HG02885 (cell line): Measurements from ENCODE around the gene DCUN1D1.

ENCODE experiments used
- ATAC-seq: cut with Tn5 transposase; IDR thresholded peaks from one replicate; pipeline ENCODE4 v1.9.1; 2021; ENCODE audit warnings: mild to moderate bottlenecking; ENCODE audit not compliant: unreplicated experiment, poor library complexity

The DCUN1D1 gene

DNA sequence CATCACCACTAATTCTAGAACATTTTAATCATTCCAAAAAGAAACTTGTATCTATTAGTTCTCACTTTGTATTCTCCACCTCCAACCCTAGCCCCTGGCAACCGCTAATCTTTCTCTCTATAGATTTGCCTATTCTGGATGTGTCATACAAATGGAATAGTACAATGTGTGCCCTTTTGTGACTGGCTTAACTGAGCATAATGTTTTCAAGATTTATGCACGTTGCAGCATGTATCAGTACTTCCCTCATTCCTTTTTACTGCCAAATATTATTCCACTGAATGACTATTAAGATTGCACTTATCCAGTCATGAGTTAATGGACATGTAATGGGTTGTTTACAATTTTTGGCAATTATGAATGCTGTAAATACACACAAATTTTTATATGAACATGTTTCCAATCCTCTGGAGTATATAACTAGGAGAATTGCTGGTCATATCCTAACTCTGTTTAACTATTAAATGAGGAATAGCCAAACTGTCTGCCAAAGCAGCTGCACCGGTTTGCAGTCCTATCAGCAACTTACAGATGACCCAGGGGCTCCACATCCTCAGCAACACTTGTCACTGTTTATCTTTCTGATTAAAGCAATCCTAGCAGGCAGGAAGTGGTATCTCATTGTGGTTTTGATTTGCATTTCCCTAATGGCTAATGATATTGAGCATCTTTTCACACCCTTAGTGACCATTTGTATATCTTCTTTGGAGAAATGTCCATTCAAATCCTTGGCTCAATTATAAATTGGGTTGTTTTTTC is 42.9 kb downstream of the DCUN1D1 start:
- peak; percentile 74 for ATAC-seq

DNA sequence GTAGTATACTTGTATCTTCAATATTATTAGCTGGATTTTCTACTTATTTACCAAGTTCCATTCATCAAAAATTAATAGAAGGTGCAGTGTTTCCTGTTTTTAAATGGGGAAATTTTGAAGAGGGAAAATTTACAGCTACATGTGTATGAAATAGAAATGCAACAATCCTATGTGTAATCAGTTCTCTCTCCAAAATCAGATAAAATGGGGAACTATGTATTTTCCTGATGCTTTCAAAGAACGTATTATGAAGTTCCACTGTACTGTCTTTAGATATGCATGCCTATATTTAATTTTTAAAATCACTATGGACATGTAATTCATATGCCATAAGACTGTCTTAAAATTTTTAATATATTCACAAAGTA is 43.4 kb downstream of the DCUN1D1 start:
- ATAC-seq: no peak

- no peak for ATAC-seq
Measured at GRCh38 chr3:182936239-182936917, 44.0 kb downstream of the DCUN1D1 start.

DNA sequence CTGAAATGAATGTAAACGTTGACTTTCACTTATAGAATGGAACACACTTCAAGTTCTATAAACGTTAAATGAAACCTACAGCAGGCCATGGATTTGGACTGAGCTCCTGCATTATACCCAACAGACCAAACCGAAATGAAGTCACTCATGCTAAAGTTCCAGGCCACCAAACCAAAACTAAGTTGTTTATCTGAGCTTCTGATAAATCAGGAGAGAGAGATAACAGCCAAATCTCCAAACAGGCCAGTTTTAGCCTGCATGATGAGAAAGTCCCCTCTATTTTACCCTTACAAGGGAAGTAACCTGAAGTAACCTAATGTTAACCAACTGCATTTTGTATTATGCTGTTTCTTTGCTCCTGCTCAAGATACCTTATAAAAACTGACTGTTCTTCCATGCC is 44.5 kb downstream of the DCUN1D1 start:
- no peak for ATAC-seq

- peak; percentile 24 for ATAC-seq
Measured at GRCh38 chr3:182925944-182926337, 54.4 kb downstream of the DCUN1D1 start.

DNA sequence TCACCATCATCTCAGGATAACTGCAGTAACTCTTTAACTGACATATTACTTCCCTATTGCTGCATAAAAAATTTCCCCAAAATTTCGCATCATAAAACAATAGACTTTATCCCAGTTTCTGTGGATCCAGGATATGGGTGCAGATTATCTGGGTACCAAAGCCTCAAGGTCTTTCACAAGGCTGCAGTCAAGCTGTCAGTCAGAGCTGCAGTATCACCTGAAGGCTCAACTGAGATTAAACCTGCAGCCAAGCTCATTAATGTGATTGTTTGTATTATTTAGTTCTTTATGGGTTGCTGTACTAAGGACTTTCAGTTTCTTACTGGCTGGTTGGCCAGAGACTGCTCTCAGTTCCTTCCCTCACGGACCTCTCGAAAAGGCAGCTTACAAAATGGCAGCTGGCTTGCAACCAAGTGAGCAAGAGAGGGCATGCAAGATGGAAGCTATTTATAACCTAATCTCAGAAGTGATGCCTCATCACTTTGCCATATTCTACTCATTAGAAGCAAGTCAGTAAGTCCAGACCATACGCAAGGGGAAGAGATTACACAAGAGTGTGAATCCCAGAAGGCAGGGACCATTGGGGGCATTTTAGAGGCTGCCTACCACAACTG is 54.9 kb downstream of the DCUN1D1 start:
- peak; percentile 94 for ATAC-seq

- ATAC-seq: no peak
Measured at GRCh38 chr3:182921665-182922355, 58.5 kb downstream of the DCUN1D1 start.

GRCh38 chr3:182920515-182921084 is 59.7 kb downstream of the DCUN1D1 start:
- ATAC-seq: no peak

DNA sequence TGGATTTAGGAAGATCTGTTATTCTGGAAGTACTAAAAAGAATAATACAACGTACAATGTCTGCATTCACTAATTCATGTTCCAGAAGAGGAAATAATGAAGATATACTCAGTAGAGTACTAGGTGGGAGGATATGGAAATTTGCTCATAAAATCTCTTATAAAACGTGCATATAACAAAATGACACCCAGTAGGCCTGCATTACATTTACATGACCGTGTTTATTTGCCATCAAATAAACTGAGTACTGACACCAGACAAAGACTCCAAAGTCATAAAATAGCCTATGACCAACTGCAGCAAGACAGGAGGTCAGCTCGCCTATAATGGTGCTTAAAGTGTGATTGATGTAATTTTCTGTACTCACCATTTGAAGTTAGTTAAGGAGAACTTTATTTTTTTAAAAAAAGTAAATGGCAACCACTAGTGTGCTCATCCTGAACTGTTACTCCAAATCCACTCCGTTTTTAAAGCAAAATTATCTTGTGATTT is 60.4 kb downstream of the DCUN1D1 start:
- no peak for ATAC-seq

GRCh38 chr3:182917134-182917533 is 63.2 kb downstream of the DCUN1D1 start:
- ATAC-seq: no peak

DNA sequence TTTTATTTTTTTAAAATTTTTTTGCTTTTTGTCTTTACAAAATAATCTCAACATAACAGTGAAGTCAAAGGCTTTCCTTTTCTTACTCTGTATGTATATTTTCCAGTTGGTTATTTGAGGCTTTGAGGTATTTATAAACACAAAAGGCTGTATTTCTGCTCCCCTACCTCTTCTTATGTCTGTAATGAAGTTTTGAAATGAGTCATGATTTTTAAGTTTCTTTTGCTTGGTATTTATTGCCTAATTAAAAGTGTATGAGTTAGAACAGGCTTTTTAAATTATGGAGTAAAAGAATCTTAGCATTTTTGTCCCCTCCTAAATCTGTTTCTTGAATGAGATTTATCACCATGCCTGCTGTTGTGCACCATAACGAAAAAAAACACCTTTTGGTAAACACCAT is 66.0 kb downstream of the DCUN1D1 start:
- ATAC-seq: peak; percentile 56

GRCh38 chr3:182913889-182914288 is 66.4 kb downstream of the DCUN1D1 start:
- peak; percentile 90 for ATAC-seq

DNA sequence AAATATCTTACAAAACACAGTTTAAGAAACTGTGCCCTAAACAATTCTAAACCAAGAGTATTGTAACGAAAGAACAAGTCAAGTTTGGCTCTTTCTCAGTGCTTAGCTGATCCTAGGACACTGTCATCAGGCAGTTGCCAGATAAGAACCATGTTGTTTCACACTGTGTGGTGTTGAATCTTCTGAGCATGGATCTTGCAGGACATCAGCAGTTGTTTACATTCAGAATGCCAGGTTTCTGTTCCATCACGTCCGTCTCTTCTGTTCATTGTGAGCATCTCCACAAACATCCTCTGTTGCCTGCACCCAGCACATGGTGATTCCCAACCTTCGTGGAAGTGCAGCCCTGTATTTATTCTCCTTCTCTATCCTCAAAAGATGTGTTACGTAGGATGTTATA is 67.9 kb downstream of the DCUN1D1 start:
- no peak for ATAC-seq

DNA sequence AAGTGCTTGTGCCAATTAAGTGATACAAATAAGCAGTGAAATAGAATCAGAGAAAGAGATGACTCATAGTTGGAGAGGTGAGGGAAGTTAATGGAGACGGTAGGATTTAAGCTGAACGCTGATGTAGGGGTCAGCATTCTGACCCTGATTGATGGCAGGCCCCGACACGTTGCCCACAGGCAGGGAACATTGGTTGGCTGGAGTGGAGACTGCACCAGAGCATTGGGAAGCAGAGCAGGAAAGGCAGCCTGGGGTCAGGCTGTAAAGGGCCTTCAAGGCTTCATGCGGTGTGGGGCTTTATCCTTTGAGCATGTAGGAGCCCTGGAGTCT is 68.6 kb downstream of the DCUN1D1 start:
- ATAC-seq: no peak

DNA sequence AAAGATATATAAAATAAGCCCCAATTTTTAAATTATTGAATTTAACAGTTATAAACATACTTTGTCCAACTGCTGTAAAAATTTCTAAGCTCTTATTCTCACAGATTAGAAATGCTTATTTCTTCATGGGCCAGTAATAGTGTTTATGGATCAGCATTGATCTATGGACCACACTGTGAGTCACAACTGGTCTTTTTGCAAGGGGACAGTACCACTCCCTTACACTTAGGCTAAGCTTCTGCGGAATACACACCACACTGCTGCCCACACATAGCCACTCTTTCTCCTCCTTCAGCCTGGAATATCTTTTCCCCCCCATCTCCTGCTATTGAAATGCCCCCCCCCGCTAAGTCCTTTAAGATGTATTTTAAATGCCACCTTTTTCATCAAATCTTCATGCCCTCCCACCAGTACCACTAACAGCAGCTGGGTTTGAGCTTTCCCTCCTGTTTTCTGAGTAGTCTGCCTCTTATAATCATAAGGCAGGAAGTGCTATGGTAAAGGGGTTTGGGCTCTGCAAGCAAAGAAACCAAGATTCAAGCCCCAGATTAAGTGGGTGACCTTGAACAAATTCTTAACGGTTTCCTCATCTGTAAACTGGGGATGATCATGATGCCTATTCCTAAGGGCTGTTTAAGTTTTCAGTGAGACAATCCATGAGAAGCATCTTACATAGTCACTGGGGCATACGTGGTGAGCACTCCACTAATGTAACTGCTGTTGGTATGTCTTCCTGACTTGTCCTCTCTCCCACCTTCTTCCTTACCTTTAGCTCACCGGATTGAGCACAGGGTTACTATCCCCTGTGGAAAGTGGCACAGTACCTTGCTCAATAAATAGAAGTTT is 69.2 kb downstream of the DCUN1D1 start:
- ATAC-seq: no peak

GRCh38 chr3:182909318-182910040 is 70.9 kb downstream of the DCUN1D1 start:
- ATAC-seq: no peak

- ATAC-seq: no peak
Measured at GRCh38 chr3:182908471-182908870, 71.9 kb downstream of the DCUN1D1 start.

- peak; percentile 71 for ATAC-seq
Measured at GRCh38 chr3:182906036-182906435, 74.3 kb downstream of the DCUN1D1 start.

DNA sequence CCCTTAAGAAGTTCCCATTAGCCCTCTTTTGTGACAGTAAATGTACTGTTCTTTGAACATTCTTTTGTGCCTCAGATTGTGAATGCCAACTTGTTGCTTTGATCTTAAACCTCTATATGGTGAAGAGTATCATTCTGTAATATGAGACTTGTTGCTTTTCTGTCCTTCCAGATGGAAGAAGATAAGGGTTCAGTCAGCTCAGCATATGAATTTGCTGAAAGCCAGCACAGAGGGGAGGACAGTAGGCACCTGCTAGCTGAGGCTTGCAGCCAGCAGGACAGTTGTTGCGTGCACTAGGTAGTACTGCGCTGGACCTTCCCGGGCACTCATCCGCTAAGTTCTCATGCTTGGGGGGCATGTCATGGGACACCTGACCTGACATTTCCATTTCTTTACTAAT is 74.7 kb downstream of the DCUN1D1 start:
- ATAC-seq: peak; percentile 44
